ENCODE measurements around the gene POLA2. TPM values are rescaled to one million over a fixed set of nuclear protein-coding genes. Genes with fewer than 3 reads are reported as not detected.
A peak's percentile ranks its signal among the peaks of the same experiment; 100 is the strongest.

POLA2 gene
- total and polyA plus RNA-seq, 4 donors = 1.5 to 6.1 (median 3.2) TPM

DNA sequence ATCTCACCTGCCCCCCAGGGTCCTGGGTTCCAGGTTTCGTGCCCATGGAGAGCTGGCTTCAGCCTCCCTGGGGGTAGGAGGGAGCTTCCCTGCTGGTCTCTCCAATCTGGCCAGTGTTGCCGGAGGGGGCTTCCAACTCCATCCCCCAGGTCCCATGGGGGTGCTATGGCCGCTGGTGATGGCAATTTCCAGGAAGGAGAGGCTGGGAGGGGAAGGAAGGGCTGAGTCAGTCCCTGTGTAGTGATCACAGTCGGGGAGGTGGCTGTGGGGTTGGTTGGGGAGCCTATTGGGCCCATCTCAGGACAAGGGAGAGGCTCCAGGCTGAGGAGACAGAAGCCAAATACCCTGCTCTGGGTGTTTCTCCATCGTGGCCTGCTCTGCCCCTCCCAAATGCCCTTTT is 47.2 kb downstream of the POLA2 start:
- Histone ChIP-seq H3K27me3 (ENCODE audit: control insufficient read depth in 4 of 4, insufficient read depth in 4 of 4, low read length in 3 of 4) (no peaks in the 10 kb centered on the region), H3K9me3 (ENCODE audit: control insufficient read depth in 4 of 4, low read length in 3 of 4) (no peaks in the 10 kb centered on the region), H3K27ac (ENCODE audit: low read depth in 1 of 2, low read length in 2 of 2) (peak overlapping the region; percentile 31 to 37), H3K9ac (ENCODE audit: low read depth in 1 of 2, low read length in 2 of 2) (no peak overlapping the region), H3K4me3 (ENCODE audit: low read depth in 1 of 3, low read length in 3 of 3) (no peak overlapping the region), H3K4me1 (ENCODE audit: control insufficient read depth in 4 of 4, insufficient read depth in 4 of 4, low read length in 3 of 4) (peaks cover 5 to 44% (median 33%) of the 10 kb centered on the region in 4 donors), H3K36me3 (ENCODE audit: control insufficient read depth in 4 of 4, insufficient read depth in 3 of 4, low read depth in 1 of 4, low read length in 3 of 4) (no peaks in the 10 kb centered on the region)
- no peak for DNase-seq (ENCODE audit: low spot score)
- no peak for TF ChIP-seq TAF1 (conservative IDR thresholded peaks at IDR 0.05)
- TF ChIP-seq HNF4G (IDR thresholded peaks at IDR 0.05) = no peak
- TF ChIP-seq, protein P1, sequence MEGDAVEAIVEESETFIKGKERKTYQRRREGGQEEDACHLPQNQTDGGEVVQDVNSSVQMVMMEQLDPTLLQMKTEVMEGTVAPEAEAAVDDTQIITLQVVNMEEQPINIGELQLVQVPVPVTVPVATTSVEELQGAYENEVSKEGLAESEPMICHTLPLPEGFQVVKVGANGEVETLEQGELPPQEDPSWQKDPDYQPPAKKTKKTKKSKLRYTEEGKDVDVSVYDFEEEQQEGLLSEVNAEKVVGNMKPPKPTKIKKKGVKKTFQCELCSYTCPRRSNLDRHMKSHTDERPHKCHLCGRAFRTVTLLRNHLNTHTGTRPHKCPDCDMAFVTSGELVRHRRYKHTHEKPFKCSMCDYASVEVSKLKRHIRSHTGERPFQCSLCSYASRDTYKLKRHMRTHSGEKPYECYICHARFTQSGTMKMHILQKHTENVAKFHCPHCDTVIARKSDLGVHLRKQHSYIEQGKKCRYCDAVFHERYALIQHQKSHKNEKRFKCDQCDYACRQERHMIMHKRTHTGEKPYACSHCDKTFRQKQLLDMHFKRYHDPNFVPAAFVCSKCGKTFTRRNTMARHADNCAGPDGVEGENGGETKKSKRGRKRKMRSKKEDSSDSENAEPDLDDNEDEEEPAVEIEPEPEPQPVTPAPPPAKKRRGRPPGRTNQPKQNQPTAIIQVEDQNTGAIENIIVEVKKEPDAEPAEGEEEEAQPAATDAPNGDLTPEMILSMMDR (IDR thresholded peaks at IDR 0.05; ENCODE audit: low read depth, low read length, missing input control) = no peak
- no peak for TF ChIP-seq FOXA2 (IDR thresholded peaks at IDR 0.05)
- TF ChIP-seq, protein P2, sequence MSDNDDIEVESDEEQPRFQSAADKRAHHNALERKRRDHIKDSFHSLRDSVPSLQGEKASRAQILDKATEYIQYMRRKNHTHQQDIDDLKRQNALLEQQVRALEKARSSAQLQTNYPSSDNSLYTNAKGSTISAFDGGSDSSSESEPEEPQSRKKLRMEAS (IDR thresholded peaks at IDR 0.05) = no peak
- TF ChIP-seq JUND (IDR thresholded peaks at IDR 0.05) = no peak
- TF ChIP-seq, protein P3, sequence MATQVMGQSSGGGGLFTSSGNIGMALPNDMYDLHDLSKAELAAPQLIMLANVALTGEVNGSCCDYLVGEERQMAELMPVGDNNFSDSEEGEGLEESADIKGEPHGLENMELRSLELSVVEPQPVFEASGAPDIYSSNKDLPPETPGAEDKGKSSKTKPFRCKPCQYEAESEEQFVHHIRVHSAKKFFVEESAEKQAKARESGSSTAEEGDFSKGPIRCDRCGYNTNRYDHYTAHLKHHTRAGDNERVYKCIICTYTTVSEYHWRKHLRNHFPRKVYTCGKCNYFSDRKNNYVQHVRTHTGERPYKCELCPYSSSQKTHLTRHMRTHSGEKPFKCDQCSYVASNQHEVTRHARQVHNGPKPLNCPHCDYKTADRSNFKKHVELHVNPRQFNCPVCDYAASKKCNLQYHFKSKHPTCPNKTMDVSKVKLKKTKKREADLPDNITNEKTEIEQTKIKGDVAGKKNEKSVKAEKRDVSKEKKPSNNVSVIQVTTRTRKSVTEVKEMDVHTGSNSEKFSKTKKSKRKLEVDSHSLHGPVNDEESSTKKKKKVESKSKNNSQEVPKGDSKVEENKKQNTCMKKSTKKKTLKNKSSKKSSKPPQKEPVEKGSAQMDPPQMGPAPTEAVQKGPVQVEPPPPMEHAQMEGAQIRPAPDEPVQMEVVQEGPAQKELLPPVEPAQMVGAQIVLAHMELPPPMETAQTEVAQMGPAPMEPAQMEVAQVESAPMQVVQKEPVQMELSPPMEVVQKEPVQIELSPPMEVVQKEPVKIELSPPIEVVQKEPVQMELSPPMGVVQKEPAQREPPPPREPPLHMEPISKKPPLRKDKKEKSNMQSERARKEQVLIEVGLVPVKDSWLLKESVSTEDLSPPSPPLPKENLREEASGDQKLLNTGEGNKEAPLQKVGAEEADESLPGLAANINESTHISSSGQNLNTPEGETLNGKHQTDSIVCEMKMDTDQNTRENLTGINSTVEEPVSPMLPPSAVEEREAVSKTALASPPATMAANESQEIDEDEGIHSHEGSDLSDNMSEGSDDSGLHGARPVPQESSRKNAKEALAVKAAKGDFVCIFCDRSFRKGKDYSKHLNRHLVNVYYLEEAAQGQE (IDR thresholded peaks at IDR 0.05) = no peak
- TF ChIP-seq, protein P4, sequence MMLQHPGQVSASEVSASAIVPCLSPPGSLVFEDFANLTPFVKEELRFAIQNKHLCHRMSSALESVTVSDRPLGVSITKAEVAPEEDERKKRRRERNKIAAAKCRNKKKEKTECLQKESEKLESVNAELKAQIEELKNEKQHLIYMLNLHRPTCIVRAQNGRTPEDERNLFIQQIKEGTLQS (IDR thresholded peaks at IDR 0.05) = no peak
- TF ChIP-seq FOXA1 (IDR thresholded peaks at IDR 0.05) = no peak
- no peak for TF ChIP-seq HNF4A (conservative IDR thresholded peaks at IDR 0.05)
- no peak for TF ChIP-seq SP1 (IDR thresholded peaks at IDR 0.05)
- TF ChIP-seq GABPA (IDR thresholded peaks at IDR 0.05 in 1 of 2, conservative IDR thresholded peaks at IDR 0.05 in 1 of 2) = no peak
- TF ChIP-seq RAD21 (IDR thresholded peaks at IDR 0.05) = no peak
- TF ChIP-seq NR2F2 (IDR thresholded peaks at IDR 0.05) = no peak
- TF ChIP-seq YY1 (IDR thresholded peaks at IDR 0.05) = no peak
- no peak for TF ChIP-seq EGR1 (IDR thresholded peaks at IDR 0.05; ENCODE audit: low read depth in 2 of 2)
- TF ChIP-seq, protein P5, sequence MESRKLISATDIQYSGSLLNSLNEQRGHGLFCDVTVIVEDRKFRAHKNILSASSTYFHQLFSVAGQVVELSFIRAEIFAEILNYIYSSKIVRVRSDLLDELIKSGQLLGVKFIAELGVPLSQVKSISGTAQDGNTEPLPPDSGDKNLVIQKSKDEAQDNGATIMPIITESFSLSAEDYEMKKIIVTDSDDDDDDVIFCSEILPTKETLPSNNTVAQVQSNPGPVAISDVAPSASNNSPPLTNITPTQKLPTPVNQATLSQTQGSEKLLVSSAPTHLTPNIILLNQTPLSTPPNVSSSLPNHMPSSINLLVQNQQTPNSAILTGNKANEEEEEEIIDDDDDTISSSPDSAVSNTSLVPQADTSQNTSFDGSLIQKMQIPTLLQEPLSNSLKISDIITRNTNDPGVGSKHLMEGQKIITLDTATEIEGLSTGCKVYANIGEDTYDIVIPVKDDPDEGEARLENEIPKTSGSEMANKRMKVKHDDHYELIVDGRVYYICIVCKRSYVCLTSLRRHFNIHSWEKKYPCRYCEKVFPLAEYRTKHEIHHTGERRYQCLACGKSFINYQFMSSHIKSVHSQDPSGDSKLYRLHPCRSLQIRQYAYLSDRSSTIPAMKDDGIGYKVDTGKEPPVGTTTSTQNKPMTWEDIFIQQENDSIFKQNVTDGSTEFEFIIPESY (IDR thresholded peaks at IDR 0.05) = no peak
- no peak for TF ChIP-seq RXRA (IDR thresholded peaks at IDR 0.05)
- 81% methylated on average over 5 of the region's 5 CpGs for WGBS
